Measurements from ENCODE around the gene TBCD.
A peak's percentile ranks its signal among the peaks of the same experiment; 100 is the strongest.
"Not testable (repeated sequence)": the region's sequence is repeated elsewhere in the genome, so short reads cannot be mapped to it uniquely, and the experiment has no call there.

Gene TBCD

GRCh38 chr17:82959990-82960418 is 208.1 kb downstream of the TBCD start:
- no peak for DNase-seq

DNA sequence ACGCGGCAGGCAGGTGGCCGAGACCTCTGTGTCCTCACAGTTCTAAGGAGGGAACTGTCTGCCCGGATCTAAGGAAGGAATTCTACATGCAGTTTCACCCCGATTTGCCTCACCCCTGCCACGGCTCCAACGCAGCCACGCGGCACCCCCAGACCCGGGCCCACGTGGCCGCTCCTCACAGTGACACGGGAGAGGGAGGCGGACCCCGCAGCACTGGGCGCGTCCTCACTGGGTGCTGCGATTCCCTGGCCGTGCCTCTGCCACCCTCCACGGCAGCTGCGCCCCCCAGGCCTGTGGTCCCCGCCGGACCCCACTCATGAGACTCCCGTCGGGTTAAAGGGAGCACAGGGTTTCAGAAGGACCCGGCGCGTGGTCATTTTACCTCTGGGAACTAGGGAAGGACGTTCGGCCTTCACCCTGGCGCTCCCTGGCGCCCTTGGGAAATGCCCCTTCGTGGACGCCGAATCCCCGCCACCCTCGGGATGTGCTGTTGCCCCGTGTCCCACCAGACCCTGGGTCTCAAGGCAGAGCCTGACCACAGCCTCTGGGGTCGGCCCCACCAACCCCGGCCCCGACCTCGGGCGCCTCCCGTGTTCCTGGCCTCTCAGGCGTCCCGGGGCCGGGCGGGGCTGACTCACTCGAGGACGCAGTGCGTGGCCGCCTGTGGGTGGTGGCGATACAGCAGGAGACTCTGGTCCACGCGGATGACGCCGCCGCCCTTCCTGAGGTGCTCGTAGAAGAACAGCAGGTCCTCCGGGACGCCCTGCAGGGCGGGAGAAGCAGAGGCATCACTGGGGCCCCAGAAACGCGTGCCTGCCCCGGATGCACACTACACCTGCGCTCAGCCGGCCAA is 208.8 kb downstream of the TBCD start:
- no peak for DNase-seq

DNA sequence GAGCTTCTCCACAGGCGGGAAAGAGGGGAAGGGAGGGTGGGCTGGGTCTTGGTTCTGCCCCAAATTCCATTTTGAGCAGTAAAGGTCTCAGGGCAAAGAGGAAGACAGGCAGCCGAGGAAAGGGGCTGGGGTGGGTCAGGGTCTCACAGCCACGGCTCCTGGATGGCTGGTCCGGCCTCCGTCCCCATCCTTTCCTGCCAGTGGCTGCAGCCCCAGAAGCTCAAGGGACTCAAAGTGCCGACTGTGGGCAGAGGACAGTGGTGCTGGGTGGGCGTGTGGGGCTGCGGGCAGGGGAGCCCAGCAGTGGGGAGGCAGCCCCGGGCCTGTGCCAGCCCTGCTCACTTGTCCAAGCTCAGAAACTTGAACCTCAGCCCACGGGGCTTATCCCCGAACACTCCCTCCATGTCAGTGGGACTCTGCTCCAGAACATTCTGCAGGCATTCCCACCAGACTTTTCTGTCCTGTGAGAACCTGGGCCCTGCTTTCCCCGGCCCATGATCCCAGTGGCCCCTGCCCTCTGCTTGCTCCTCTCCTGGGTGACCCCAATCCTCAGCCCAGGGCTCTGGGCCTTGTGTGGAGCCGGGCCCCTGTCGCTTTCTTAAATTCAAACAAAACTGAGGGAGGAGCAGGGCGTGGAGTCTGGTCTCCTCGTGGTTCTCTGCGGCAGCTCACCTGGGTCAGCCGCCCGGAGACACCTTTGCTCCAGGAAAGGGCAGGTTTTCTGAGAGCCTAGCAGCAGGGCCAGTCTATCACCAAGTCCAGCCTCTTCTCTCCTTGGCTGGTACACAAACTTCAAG is 209.7 kb downstream of the TBCD start:
- no peak for DNase-seq

GRCh38 chr17:82962163-82962720 is 210.4 kb downstream of the TBCD start:
- DNase-seq: no peak

- DNase-seq: peak; percentile 10
Observed at GRCh38 chr17:82963104-82963950, 211.5 kb downstream of the TBCD start.

- DNase-seq: not testable (repeated sequence)
Observed at GRCh38 chr17:82964451-82964850, 212.6 kb downstream of the TBCD start.

DNA sequence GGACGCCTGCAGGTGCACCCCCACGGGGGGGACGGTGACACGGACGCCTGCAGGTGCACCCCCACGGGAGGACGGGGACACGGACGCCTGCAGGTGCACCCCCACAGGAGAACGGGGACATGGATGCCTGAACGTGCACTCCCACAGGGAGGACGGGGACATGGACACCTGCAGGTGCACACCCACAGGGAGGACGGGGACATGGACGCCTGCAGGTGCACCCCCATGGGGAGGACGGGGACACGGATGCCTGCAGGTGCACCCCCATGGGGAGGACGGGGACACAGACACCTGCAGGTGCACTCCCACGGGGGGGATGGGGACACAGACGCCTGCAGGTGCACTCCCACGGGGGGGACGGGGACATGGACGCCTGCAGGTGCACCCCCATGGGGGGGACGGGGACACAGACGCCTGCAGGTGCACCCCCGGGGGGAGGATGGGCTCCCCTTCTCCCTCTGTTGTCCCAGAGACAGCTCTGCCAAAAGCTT is 213.0 kb downstream of the TBCD start:
- no peak for DNase-seq

GRCh38 chr17:82965371-82965770 is 213.5 kb downstream of the TBCD start:
- DNase-seq: no peak

DNA sequence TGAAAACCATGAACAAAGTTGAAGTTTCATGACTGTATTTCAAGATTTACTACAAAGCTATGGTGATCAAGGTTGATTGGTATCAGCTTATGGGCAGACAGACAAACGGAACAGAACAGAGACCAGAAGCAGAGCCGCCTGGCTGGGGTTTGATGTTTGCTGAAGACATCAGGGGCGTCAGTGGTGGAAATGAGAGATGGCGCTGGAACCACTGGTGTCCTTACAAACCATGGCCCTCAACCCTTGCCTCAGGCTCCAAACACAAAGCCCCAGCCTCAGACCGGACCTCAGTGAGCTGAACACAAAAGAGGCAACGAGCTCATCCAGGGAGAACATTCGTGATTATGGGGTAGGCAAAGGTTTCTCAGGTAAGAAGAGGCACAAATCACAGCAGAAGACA is 214.6 kb downstream of the TBCD start:
- no peak for DNase-seq

GRCh38 chr17:82967268-82968032 is 215.6 kb downstream of the TBCD start:
- no peak for DNase-seq

GRCh38 chr17:82968033-82968841 is 216.4 kb downstream of the TBCD start:
- not testable (repeated sequence) for DNase-seq

DNA sequence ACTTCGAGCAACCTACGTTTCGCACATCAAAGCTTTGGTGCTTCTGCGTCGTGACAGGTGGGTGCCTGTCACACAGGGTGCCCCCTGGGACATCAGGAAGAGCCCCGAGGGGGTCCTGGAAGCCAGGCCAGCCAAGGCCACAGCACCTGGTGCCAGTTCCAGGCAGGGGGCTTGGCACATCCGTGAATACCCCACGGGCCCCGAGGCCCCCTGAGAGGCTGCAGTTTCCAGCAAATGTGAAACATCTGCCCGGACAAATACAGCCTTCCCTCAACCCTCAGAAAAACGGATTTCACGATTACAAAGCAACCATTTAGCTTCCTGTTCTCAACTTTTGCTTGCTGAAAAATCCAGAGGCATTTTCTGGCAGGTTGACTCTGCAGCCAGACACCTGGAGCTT is 218.2 kb downstream of the TBCD start:
- no peak for DNase-seq

DNA sequence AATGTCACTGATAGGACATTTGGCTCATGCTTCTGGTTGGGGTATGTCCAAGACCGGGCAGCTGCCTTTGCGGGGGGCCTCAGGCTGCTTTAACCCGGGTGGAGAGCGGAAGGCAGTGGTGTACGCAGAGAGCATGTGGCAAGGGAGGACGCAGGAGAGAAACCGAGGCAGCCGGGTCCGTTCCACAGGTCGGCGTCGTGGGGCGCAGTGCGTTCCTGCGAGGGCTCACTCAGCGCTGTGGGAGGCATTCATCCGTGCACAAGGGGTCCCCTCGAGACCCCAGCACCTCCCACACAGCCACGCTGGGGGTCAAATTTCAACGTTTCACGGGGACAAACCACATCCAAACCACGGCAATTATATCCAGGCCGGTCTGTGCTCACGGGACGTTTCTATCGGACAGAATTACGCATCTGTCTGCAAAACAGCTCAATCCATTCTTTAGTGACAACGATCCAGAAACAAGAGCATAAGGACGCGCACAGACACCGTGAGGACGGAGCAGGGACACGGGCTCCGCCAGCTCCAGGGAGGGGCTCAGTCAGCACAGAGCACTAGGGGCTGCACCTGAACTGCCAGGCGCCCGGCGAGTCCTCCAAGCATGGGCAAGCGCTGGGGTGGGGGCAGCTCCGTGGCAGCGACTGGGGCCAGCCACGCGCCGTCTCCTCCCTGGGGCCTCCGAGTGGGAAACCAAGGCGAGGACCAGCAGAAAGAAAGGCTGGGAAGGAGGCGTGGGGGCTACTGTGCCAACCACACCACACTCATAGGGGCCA is 219.1 kb downstream of the TBCD start:
- no peak for DNase-seq

- DNase-seq: no peak
Observed at GRCh38 chr17:82972836-82973372, 221.0 kb downstream of the TBCD start.

GRCh38 chr17:82973456-82974135 is 221.7 kb downstream of the TBCD start:
- no peak for DNase-seq

- no peak for DNase-seq
Observed at GRCh38 chr17:82974136-82974952, 222.5 kb downstream of the TBCD start.

- DNase-seq: no peak
Observed at GRCh38 chr17:82976982-82977488, 225.2 kb downstream of the TBCD start.

- no peak for DNase-seq
Observed at GRCh38 chr17:82977606-82978005, 225.7 kb downstream of the TBCD start.
